Epithelial cell of proximal tubule (primary cell): Measurements from ENCODE around the gene GNL2. TPM values are rescaled to one million over a fixed set of nuclear protein-coding genes. Genes with fewer than 3 reads are reported as not detected.
"Not testable (repeated sequence)": the region's sequence is repeated elsewhere in the genome, so short reads cannot be mapped to it uniquely, and the experiment has no call there.

Experiments used
- DNase-seq: peaks from one replicate; pipeline ENCODE4 v3.0.0-alpha.2; 2011; ENCODE audit warnings: low read depth
- H3K4me3 ChIP-seq: 2 replicates; pipeline ENCODE4 v1.5.1; 2011; ENCODE audit warnings: low read depth, mild to moderate bottlenecking, low read length
- CTCF ChIP-seq: conservative IDR thresholded peaks from 2 replicates; pipeline ENCODE4 v1.5.1; 2012; ENCODE audit warnings: low read depth, mild to moderate bottlenecking, low read length
- total RNA-seq: library from RNA; depleted of rRNA; stranded (reverse); fragments of >200 nt; gene quantifications from 2 replicates; pipeline ENCODE4 v1.2.3, GENCODE V29; 2015

GNL2 gene
- total RNA-seq, 1 donor from 2014 or later = 58.1 TPM

DNA sequence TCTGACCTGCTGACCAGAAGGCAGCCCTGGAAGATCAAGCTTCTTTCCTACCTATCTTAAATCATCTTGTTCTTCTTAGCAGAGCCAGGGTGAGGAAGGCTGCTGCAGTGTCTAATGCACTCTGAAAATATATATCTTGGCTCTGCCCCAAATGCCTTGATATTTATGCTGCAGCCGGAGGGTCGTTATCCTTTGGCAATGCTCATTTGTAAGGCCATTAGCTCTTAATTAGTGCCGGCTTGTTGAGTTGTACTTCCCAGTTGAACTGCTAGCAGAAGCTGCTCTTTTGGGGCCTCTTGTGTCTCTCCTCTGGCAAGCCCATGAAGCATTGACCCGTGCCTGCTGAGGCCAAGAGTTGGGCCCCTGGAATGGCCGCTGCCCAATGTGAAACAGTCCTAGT is 4.2 kb upstream of the GNL2 start:
- no peak for TF ChIP-seq CTCF
- no peak overlapping the region for H3K4me3 ChIP-seq
- no peak for DNase-seq

GRCh38 chr1:37596182-37596667 is 488 bp upstream of the GNL2 start:
- no peak for DNase-seq
- TF ChIP-seq CTCF = no peak
- peak overlapping the region; percentile 83 for H3K4me3 ChIP-seq

DNA sequence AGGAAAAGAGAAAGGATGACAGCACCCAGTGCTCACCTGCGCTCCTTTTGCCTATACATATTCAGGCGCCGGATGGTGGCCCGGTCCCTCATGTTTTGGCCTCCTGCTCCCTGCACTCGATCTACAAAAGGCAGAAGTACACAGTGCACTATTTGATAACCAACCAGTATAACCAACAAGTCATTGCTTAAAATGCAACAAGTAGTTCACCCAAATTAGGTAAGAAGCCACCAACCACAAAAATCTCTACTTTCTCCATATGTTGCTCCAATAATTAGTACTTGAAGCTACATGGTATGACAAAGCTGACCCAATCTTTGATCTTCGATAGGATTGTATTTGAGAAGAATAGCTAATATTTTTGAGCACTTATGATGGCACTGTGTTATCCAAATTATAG is 2.0 kb downstream of the GNL2 start:
- H3K4me3 ChIP-seq = no peak overlapping the region
- no peak for TF ChIP-seq CTCF
- no peak for DNase-seq

DNA sequence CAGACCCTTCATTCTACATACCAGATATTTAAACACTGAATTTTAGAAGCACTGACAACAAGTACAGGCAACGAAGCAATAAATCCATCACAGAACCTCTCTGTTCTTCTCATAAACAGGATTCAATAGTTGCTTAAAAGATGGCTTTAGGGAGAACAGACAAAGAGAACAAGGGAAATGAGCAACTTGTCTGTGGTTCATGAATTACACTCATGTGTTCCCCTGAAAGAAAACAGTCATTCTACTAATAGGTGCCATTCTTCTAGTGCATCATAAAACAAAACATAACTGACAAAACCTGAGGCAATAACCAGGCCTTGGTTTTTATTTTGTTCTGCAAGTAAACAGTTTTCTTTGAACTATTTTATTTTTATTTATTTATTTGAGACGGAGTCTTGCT is 6.8 kb downstream of the GNL2 start:
- H3K4me3 ChIP-seq = no peak overlapping the region
- no peak for TF ChIP-seq CTCF
- DNase-seq = no peak

- not testable (repeated sequence) for H3K4me3 ChIP-seq, DNase-seq
These were observed 11.2 kb downstream of the GNL2 start for GRCh38 chr1:37584544-37584943.

DNA sequence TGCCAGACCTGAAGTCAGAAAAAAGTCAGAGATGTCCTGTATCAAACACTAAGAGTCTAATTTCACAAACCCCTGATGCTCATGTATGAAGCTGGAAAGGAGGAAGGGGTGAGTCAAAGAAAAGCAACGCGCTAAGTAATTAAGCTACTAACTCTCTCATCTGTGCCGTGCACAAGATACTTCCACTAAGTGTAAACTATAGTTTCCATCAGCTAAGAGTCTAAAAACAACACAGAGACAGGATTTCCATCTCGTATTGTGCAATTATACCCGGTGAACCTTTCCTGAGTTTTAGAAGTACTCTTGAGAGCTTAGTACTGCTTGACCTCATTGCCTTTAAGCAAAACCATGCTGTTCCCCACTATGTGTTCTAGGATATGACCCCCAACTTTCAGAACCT is 20.0 kb downstream of the GNL2 start:
- TF ChIP-seq CTCF = no peak
- DNase-seq = no peak

GRCh38 chr1:37574834-37575480 is 20.8 kb downstream of the GNL2 start:
- TF ChIP-seq CTCF = no peak
- no peak overlapping the region for H3K4me3 ChIP-seq
- DNase-seq = no peak

More for the DNA sequence above, 20.0 kb downstream of the GNL2 start:
- no peak overlapping the region for H3K4me3 ChIP-seq
